WTC11 (cell line): ENCODE results near the gene RPS13. TPM values are rescaled to one million over a fixed set of nuclear protein-coding genes. Genes with fewer than 3 reads are reported as not detected.

Experiments
- ATAC-seq: fragments of 200-7000 bp; cut with Tn5 transposase; 2 replicates; pipeline ENCODE4 v1.10.0; 2021; ENCODE audit warnings: mild to moderate bottlenecking, moderate library complexity
- CTCF ChIA-PET: fragments of 300-600 bp; sonication (Branson Sonifier 250); formaldehyde crosslinking; loops from one replicate; lab custom pipeline; 2021; ENCODE audit warnings: antibody characterized with exemption; lab: Charles Lee
- POLR2A ChIA-PET: fragments of 350-600 bp; sonication (Branson Sonifier 250); formaldehyde crosslinking; loops from one replicate; lab custom pipeline; 2021; ENCODE audit warnings: antibody characterized with exemption; lab: Charles Lee
- DNase-seq: peaks from one replicate; pipeline ENCODE4 v3.0.0; 2021; ENCODE audit warnings: low spot score
- H3K27ac Mint-ChIP-seq: 2 replicates; pipeline ENCODE4 v1.8.0; 2021; ENCODE audit warnings: mixed read lengths
- H3K27me3 Mint-ChIP-seq: 2 replicates; pipeline ENCODE4 v1.8.0; 2021; ENCODE audit warnings: low read depth, mild to moderate bottlenecking, moderate library complexity, mixed read lengths
- H3K36me3 Mint-ChIP-seq: 2 replicates; pipeline ENCODE4 v1.8.0; 2021; ENCODE audit warnings: mixed read lengths
- H3K4me1 Mint-ChIP-seq: 2 replicates; pipeline ENCODE4 v1.8.0; 2022; ENCODE audit warnings: mixed read lengths
- H3K4me3 Mint-ChIP-seq: 2 replicates; pipeline ENCODE4 v1.8.0; 2021; ENCODE audit warnings: mild to moderate bottlenecking, moderate library complexity, mixed read lengths
- H3K9me3 Mint-ChIP-seq: 2 replicates; pipeline ENCODE4 v1.8.0; 2021; ENCODE audit warnings: mixed read lengths
- ATF3 ChIP-seq: sonication (generic); formaldehyde crosslinking; conservative IDR thresholded peaks from 2 replicates; pipeline ENCODE4 v1.8.1; 2022; ENCODE audit warnings: mild to moderate bottlenecking, missing genetic modification reagents
- ESRRA ChIP-seq: sonication (generic); formaldehyde crosslinking; IDR thresholded peaks from 2 replicates; pipeline ENCODE4 v1.8.1; 2022; ENCODE audit warnings: mild to moderate bottlenecking, missing genetic modification reagents, borderline replicate concordance
- FOXJ3 ChIP-seq: sonication (generic); formaldehyde crosslinking; IDR thresholded peaks from 2 replicates; pipeline ENCODE4 v1.9.0; 2021; ENCODE audit warnings: missing genetic modification reagents, mild to moderate bottlenecking, borderline replicate concordance
- JUN ChIP-seq: sonication (generic); formaldehyde crosslinking; IDR thresholded peaks from 2 replicates; pipeline ENCODE4 v1.8.0; 2023; ENCODE audit warnings: mild to moderate bottlenecking, missing genetic modification reagents
- KAT7 ChIP-seq: sonication (generic); formaldehyde crosslinking; IDR thresholded peaks from 2 replicates; pipeline ENCODE4 v1.8.1; 2023; ENCODE audit warnings: missing genetic modification reagents, mild to moderate bottlenecking, borderline replicate concordance
- NFATC4 ChIP-seq: fragments of 250-450 bp; sonication (Bioruptor Pico); IDR thresholded peaks from 2 replicates; pipeline ENCODE4 v1.9.0; 2021; ENCODE audit warnings: mild to moderate bottlenecking
- NFE2L1 ChIP-seq: sonication (generic); formaldehyde crosslinking; IDR thresholded peaks from 2 replicates; pipeline ENCODE4 v1.8.1; 2023; ENCODE audit warnings: missing genetic modification reagents
- NFYB ChIP-seq: sonication (generic); formaldehyde crosslinking; conservative IDR thresholded peaks from 2 replicates; pipeline ENCODE4 v1.8.0; 2022; ENCODE audit warnings: low read depth, missing genetic modification reagents
- OVOL2 ChIP-seq: fragments of 250-450 bp; sonication (Bioruptor Pico); IDR thresholded peaks from 2 replicates; pipeline ENCODE4 v1.9.0; 2021; ENCODE audit warnings: mild to moderate bottlenecking, borderline replicate concordance
- PRRX2 ChIP-seq: fragments of 250-450 bp; sonication (Bioruptor Pico); IDR thresholded peaks from 2 replicates; pipeline ENCODE4 v1.8.0; 2021; ENCODE audit warnings: mild to moderate bottlenecking
- ZNF138 ChIP-seq: sonication (generic); formaldehyde crosslinking; conservative IDR thresholded peaks from 2 replicates; pipeline ENCODE4 v1.8.1; 2022; ENCODE audit warnings: mild to moderate bottlenecking, moderate library complexity, missing genetic modification reagents
- ZNF219 ChIP-seq: sonication (generic); formaldehyde crosslinking; IDR thresholded peaks from 2 replicates; pipeline ENCODE4 v1.8.0; 2023; ENCODE audit warnings: missing genetic modification reagents, mild to moderate bottlenecking, borderline replicate concordance
- ZNF232 ChIP-seq: sonication (generic); formaldehyde crosslinking; IDR thresholded peaks from 2 replicates; pipeline ENCODE4 v1.8.0; 2022; ENCODE audit warnings: mild to moderate bottlenecking, missing genetic modification reagents
- ZNF671 ChIP-seq: fragments of 250-450 bp; sonication (Bioruptor Pico); IDR thresholded peaks from 2 replicates; pipeline ENCODE4 v1.8.0; 2021; ENCODE audit warnings: mild to moderate bottlenecking
- total RNA-seq: library from RNA; stranded (reverse); gene quantifications from 3 replicates; pipeline ENCODE4 v1.2.3, GENCODE V29; 2021
- TF ChIP-seq, protein P1 (sequence below): sonication (generic); formaldehyde crosslinking; conservative IDR thresholded peaks from 2 replicates; pipeline ENCODE4 v1.8.1; 2023; ENCODE audit warnings: mild to moderate bottlenecking, low read depth, missing genetic modification reagents, moderate library complexity
- TF ChIP-seq, protein P2 (sequence below): sonication (generic); formaldehyde crosslinking; IDR thresholded peaks from 2 replicates; pipeline ENCODE4 v1.8.1; 2022; ENCODE audit warnings: low read depth, missing genetic modification reagents, borderline replicate concordance

The RPS13 gene
- total RNA-seq, 1 experiment from 2014 or later = 1,200 TPM

DNA sequence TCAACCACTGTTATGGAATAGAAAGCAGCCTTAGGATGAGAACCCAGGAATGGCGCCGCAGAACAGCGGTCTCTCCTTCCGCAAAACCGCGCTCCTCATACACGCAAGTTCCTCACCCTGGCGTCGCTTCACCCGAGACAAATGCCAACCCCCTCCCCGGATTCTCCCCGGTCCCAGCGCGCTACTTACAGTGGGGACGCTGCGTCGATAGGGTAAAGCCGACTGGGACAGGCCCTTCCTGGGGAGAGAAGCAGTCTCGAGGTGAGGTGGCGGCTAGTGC lies 287 bp downstream of the RPS13 start (continued):
- TF ChIP-seq, protein P1, sequence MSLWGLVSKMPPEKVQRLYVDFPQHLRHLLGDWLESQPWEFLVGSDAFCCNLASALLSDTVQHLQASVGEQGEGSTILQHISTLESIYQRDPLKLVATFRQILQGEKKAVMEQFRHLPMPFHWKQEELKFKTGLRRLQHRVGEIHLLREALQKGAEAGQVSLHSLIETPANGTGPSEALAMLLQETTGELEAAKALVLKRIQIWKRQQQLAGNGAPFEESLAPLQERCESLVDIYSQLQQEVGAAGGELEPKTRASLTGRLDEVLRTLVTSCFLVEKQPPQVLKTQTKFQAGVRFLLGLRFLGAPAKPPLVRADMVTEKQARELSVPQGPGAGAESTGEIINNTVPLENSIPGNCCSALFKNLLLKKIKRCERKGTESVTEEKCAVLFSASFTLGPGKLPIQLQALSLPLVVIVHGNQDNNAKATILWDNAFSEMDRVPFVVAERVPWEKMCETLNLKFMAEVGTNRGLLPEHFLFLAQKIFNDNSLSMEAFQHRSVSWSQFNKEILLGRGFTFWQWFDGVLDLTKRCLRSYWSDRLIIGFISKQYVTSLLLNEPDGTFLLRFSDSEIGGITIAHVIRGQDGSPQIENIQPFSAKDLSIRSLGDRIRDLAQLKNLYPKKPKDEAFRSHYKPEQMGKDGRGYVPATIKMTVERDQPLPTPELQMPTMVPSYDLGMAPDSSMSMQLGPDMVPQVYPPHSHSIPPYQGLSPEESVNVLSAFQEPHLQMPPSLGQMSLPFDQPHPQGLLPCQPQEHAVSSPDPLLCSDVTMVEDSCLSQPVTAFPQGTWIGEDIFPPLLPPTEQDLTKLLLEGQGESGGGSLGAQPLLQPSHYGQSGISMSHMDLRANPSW (CRISPR knock-in tag) = no peak
- TF ChIP-seq ZNF671 (CRISPR knock-in tag) = no peak
- no peak for TF ChIP-seq OVOL2
- 0 out of 2 replicates have a peak, but pooled peaks have one; percentile 32 for TF ChIP-seq ZNF232 (CRISPR knock-in tag)
- TF ChIP-seq NFATC4 (CRISPR knock-in tag) = 0 out of 2 replicates have a peak, but pooled peaks have one; percentile 14
- TF ChIP-seq ZNF219 = no peak
- TF ChIP-seq JUN = no peak
- no peak for TF ChIP-seq NFYB (CRISPR knock-in tag)
- TF ChIP-seq ESRRA = no peak
- 0 out of 2 replicates have a peak, but pooled peaks have one; percentile 36 for TF ChIP-seq FOXJ3 (CRISPR knock-in tag)

- ATAC-seq (no peak), DNase-seq (no peak)
- peaks cover 37% of the 10 kb centered on the region for H3K36me3 Mint-ChIP-seq
- peak overlapping the region; percentile 96 for H3K27ac Mint-ChIP-seq
- TF ChIP-seq ATF3 (CRISPR knock-in tag) (0 out of 2 replicates have a peak, but pooled peaks have one; percentile 17), ZNF138 (CRISPR knock-in tag) (no peak), KAT7 (CRISPR knock-in tag) (peak; percentile 25; the same call in 1 of the 2 replicates), NFE2L1 (no peak)
- peak overlapping the region; percentile 99 for H3K4me3 Mint-ChIP-seq
- POLR2A ChIA-PET = interaction anchor here (0.6 to 1.1 kb wide), 3 partner anchors 40 to 339 kb away, joined by 3 read pairs; partner anchors contain the start of gene PLEKHA7
- CTCF ChIA-PET = interaction anchor here (1.7 kb wide), 1 partner anchor 62 kb away, joined by 7 read pairs; the partner anchor contains the start of gene PLEKHA7
- H3K27me3 Mint-ChIP-seq = no peaks in the 10 kb centered on the region
- peaks cover 24% of the 10 kb centered on the region for H3K4me1 Mint-ChIP-seq
- H3K9me3 Mint-ChIP-seq = no peaks in the 10 kb centered on the region
These were observed 789 bp downstream of the RPS13 start for GRCh38 chr11:17076517-17077239.

DNA sequence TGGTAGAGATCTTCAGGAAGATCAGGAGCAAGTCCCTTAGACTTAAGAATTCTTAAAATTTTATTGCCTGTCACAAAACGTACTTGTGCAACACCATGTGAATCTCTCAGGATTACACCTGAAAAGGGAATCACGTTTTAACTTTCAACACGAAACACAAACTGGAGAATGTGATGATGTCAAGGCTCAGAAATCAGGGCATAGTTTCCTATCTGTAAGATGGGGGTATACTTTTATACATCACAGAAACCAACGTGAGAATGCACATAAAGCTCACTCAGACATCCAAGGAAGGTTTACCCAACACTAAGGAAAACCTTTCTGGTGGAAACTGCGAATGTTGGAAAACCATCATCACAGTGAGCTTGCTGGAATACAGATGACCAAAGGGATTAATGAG lies 2.0 kb downstream of the RPS13 start:
- peak overlapping the region; percentile 74 for H3K27ac Mint-ChIP-seq

More for the DNA sequence above, 2.0 kb downstream of the RPS13 start:
- Mint-ChIP-seq H3K4me1 (peaks cover 24% of the 10 kb centered on the region), H3K9me3 (no peaks in the 10 kb centered on the region), H3K27me3 (no peaks in the 10 kb centered on the region), H3K36me3 (peaks cover 37% of the 10 kb centered on the region), H3K4me3 (peak overlapping the region; percentile 99)
- no peak for ATAC-seq
- no peak for DNase-seq
- peak; percentile 47; the same call in 1 of the 2 replicates for TF ChIP-seq ZNF671 (CRISPR knock-in tag)
- TF ChIP-seq PRRX2 = no peak
- TF ChIP-seq, protein P2, sequence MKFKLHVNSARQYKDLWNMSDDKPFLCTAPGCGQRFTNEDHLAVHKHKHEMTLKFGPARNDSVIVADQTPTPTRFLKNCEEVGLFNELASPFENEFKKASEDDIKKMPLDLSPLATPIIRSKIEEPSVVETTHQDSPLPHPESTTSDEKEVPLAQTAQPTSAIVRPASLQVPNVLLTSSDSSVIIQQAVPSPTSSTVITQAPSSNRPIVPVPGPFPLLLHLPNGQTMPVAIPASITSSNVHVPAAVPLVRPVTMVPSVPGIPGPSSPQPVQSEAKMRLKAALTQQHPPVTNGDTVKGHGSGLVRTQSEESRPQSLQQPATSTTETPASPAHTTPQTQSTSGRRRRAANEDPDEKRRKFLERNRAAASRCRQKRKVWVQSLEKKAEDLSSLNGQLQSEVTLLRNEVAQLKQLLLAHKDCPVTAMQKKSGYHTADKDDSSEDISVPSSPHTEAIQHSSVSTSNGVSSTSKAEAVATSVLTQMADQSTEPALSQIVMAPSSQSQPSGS (CRISPR knock-in tag) = no peak
- TF ChIP-seq, all 79 proteins: peak for 1
- ChIA-PET CTCF (no interaction called here), POLR2A (no interaction called here)
